Astrocyte (in vitro differentiated cells and primary cell): Measurements from ENCODE around the gene EFNA1. TPM values are rescaled to one million over a fixed set of nuclear protein-coding genes. Genes with fewer than 3 reads are reported as not detected.

Source experiments
- DNase-seq: peaks from one replicate; pipeline ENCODE4 v3.0.0-alpha.2; 2010; ENCODE audit warnings: low read depth
- FAIRE-seq: peaks from 2 replicates; lab custom pipeline; 2011; peaks lifted over from hg19 to GRCh38; lab: Jason Lieb, UNC
- H2AFZ ChIP-seq: 2 replicates; pipeline ENCODE4 v1.6.0; 2012; ENCODE audit warnings: low read depth, low read length, inconsistent platforms
- H3K27ac ChIP-seq: 2 replicates; pipeline ENCODE4 v1.5.1; 2011; ENCODE audit warnings: low read depth, low read length, inconsistent platforms
- H3K27me3 ChIP-seq: 2 replicates; pipeline ENCODE4 v1.6.0; 2011; ENCODE audit warnings: low read length, inconsistent platforms; ENCODE audit not compliant: insufficient read depth
- H3K36me3 ChIP-seq: 2 replicates; pipeline ENCODE4 v1.5.1; 2011; ENCODE audit warnings: low read length, inconsistent platforms; ENCODE audit not compliant: insufficient read depth
- H3K4me1 ChIP-seq: 2 replicates; pipeline ENCODE4 v1.5.1; 2011; ENCODE audit warnings: low read length, inconsistent platforms; ENCODE audit not compliant: insufficient read depth
- H3K4me2 ChIP-seq: 2 replicates; pipeline ENCODE4 v1.6.0; 2012; ENCODE audit warnings: low read length, inconsistent platforms
- H3K4me3 ChIP-seq: 2 replicates; pipeline ENCODE4 v1.5.1; 2011; ENCODE audit warnings: low read depth, mild to moderate bottlenecking, low read length, inconsistent platforms; ENCODE audit not compliant: insufficient read depth
- H3K79me2 ChIP-seq: 2 replicates; pipeline ENCODE4 v1.6.0; 2012; ENCODE audit warnings: mild to moderate bottlenecking, low read length, inconsistent platforms; ENCODE audit not compliant: insufficient read depth
- H3K9ac ChIP-seq: 2 replicates; pipeline ENCODE4 v1.6.0; 2012; ENCODE audit warnings: mild to moderate bottlenecking, low read length, inconsistent platforms
- H3K9me3 ChIP-seq: 2 replicates; pipeline ENCODE4 v1.5.1; 2012; ENCODE audit warnings: low read depth, mild to moderate bottlenecking, low read length, inconsistent platforms; ENCODE audit not compliant: insufficient read depth
- H4K20me1 ChIP-seq: 2 replicates; pipeline ENCODE4 v1.6.0; 2012; ENCODE audit warnings: low read length, inconsistent platforms; ENCODE audit not compliant: insufficient read depth
- H3K27ac Mint-ChIP-seq: one replicate; pipeline ENCODE4 v1.8.0; 2021; ENCODE audit warnings: mild to moderate bottlenecking, mixed read lengths; ENCODE audit not compliant: unreplicated experiment
- H3K27me3 Mint-ChIP-seq: one replicate; pipeline ENCODE4 v1.8.0; 2021; ENCODE audit warnings: low read depth, mixed read lengths; ENCODE audit not compliant: unreplicated experiment
- H3K36me3 Mint-ChIP-seq: one replicate; pipeline ENCODE4 v1.8.0; 2021; ENCODE audit warnings: low read depth, mixed read lengths; ENCODE audit not compliant: unreplicated experiment
- H3K4me1 Mint-ChIP-seq: one replicate; pipeline ENCODE4 v1.8.0; 2021; ENCODE audit warnings: low read depth, mixed read lengths; ENCODE audit not compliant: unreplicated experiment
- H3K4me3 Mint-ChIP-seq: one replicate; pipeline ENCODE4 v1.8.0; 2021; ENCODE audit warnings: mild to moderate bottlenecking, moderate library complexity, mixed read lengths; ENCODE audit not compliant: unreplicated experiment
- H3K9me3 Mint-ChIP-seq: one replicate; pipeline ENCODE4 v1.8.0; 2021; ENCODE audit warnings: mild to moderate bottlenecking, mixed read lengths; ENCODE audit not compliant: unreplicated experiment
- EZH2 ChIP-seq: IDR thresholded peaks from 2 replicates; pipeline ENCODE4 v1.6.1; 2012; ENCODE audit warnings: mild to moderate bottlenecking, low read length, inconsistent platforms; ENCODE audit not compliant: insufficient read depth
- total RNA-seq: library from RNA; stranded (reverse); gene quantifications from 2 replicates; pipeline ENCODE4 v1.2.1, GENCODE V29; 2021
- TF ChIP-seq, protein P1 (sequence below): IDR thresholded peaks from 2 replicates; pipeline ENCODE4 v1.5.1; 2011; ENCODE audit warnings: low read depth, mild to moderate bottlenecking, inconsistent platforms, low read length, moderate library complexity; ENCODE audit not compliant: insufficient read depth

EFNA1 gene
- total RNA-seq, 1 donor from 2014 or later = 16.4 TPM

DNA sequence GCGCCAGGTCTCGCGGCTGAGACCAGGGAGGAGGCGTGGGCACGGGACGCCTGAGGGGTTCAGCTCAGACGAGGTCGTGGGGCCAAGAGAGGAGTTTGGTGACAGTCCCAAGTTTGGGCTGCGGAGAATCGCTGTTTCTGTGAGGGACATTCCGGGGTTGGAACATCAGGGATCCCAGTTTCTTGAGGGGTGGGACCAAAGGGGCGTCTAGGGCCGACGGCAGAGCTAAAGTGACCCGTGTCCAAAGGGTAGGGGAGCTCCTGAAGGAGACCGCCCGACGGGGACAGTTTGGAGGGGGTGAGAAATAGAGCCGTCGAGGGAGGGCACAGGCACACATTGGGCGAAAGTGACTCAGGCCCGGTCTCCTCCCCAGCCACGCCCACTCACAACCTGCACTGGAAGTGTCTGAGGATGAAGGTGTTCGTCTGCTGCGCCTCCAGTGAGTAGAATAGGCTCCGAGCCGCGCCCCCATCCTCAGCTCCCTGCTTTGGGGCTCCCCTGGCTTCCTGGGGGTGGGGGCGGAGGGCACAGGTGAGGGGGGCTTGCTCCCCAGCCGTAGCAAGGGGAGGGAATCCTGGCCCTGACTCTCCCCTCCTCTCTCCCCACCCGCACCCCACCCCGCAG lies 42.1 kb upstream of the EFNA1 start:
- H3K4me1 ChIP-seq = peaks cover 15% of the 10 kb centered on the region
- H3K79me2 ChIP-seq = no peaks in the 10 kb centered on the region
- peak overlapping the region; percentile 93 for H3K4me2 ChIP-seq
- no peaks in the 10 kb centered on the region for H3K36me3 ChIP-seq
- peak overlapping the region; percentile 71 for H3K9ac ChIP-seq
- H3K27me3 Mint-ChIP-seq = peaks cover 31% of the 10 kb centered on the region
- peak overlapping the region; percentile 28 for H3K27ac ChIP-seq
- no peaks in the 10 kb centered on the region for H3K9me3 ChIP-seq
- H3K4me3 Mint-ChIP-seq = peak overlapping the region; percentile 92
- peak overlapping the region; percentile 94 for H2AFZ ChIP-seq
- no peak for DNase-seq
- H3K27me3 ChIP-seq = peaks cover 28% of the 10 kb centered on the region
- H3K9me3 Mint-ChIP-seq = no peaks in the 10 kb centered on the region
- no peak for TF ChIP-seq EZH2
- TF ChIP-seq, protein P1, sequence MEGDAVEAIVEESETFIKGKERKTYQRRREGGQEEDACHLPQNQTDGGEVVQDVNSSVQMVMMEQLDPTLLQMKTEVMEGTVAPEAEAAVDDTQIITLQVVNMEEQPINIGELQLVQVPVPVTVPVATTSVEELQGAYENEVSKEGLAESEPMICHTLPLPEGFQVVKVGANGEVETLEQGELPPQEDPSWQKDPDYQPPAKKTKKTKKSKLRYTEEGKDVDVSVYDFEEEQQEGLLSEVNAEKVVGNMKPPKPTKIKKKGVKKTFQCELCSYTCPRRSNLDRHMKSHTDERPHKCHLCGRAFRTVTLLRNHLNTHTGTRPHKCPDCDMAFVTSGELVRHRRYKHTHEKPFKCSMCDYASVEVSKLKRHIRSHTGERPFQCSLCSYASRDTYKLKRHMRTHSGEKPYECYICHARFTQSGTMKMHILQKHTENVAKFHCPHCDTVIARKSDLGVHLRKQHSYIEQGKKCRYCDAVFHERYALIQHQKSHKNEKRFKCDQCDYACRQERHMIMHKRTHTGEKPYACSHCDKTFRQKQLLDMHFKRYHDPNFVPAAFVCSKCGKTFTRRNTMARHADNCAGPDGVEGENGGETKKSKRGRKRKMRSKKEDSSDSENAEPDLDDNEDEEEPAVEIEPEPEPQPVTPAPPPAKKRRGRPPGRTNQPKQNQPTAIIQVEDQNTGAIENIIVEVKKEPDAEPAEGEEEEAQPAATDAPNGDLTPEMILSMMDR = no peak
- peak overlapping the region; percentile 83 for H3K27ac Mint-ChIP-seq
- H3K4me3 ChIP-seq = peak overlapping the region; percentile 82
- peaks cover 13% of the 10 kb centered on the region for H4K20me1 ChIP-seq
- H3K4me1 Mint-ChIP-seq = peaks cover 9% of the 10 kb centered on the region
- peaks cover 2% of the 10 kb centered on the region for H3K36me3 Mint-ChIP-seq
- FAIRE-seq = no peak

DNA sequence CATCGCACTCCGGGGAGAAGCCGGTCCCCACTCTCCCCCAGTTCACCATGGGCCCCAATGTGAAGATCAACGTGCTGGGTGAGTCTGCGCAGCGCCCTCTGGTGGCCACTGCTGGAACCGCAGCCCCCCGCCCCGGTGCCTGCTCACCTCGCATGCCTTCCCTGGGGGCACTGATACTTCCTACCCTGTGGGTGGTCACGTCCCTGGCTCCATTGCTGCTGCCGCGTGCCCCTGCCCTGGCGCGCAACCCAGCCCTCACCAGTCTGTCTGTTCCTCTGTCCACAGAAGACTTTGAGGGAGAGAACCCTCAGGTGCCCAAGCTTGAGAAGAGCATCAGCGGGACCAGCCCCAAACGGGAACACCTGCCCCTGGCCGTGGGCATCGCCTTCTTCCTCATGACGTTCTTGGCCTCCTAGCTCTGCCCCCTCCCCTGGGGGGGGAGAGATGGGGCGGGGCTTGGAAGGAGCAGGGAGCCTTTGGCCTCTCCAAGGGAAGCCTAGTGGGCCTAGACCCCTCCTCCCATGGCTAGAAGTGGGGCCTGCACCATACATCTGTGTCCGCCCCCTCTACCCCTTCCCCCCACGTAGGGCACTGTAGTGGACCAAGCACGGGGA lies 41.4 kb upstream of the EFNA1 start:
- H3K27me3 ChIP-seq = peaks cover 22% of the 10 kb centered on the region
- H2AFZ ChIP-seq = no peak overlapping the region
- Mint-ChIP-seq H3K9me3 (no peaks in the 10 kb centered on the region), H3K27ac (no peak overlapping the region), H3K27me3 (peaks cover 31% of the 10 kb centered on the region), H3K4me1 (peaks cover 7% of the 10 kb centered on the region), H3K4me3 (no peak overlapping the region), H3K36me3 (peaks cover 2% of the 10 kb centered on the region)
- peaks cover 9% of the 10 kb centered on the region for H4K20me1 ChIP-seq
- no peaks in the 10 kb centered on the region for H3K36me3 ChIP-seq
- no peak overlapping the region for H3K4me3 ChIP-seq
- TF ChIP-seq EZH2 = no peak
- TF ChIP-seq, protein P1 = peak; percentile 57
- H3K4me1 ChIP-seq = peaks cover 15% of the 10 kb centered on the region
- H3K9ac ChIP-seq = no peak overlapping the region
- no peak for FAIRE-seq
- H3K79me2 ChIP-seq = no peaks in the 10 kb centered on the region
- no peak overlapping the region for H3K27ac ChIP-seq
- H3K9me3 ChIP-seq = no peaks in the 10 kb centered on the region
- peak overlapping the region; percentile 93 for H3K4me2 ChIP-seq
- DNase-seq = no peak
